Smooth muscle cell (in vitro differentiated cells): ENCODE data around the gene CEP20. TPM values are rescaled to one million over a fixed set of nuclear protein-coding genes. Genes with fewer than 3 reads are reported as not detected.
"Not testable (repeated sequence)": the region's sequence is repeated elsewhere in the genome, so short reads cannot be mapped to it uniquely, and the experiment has no call there.

Experiments
- DNase-seq: peaks from one replicate; lab custom pipeline; 2025; ENCODE audit not compliant: unreplicated experiment; lab: John Stamatoyannopoulos, UW
- H2AFZ ChIP-seq: fragments of 200-600 bp; sonication (generic); 2 replicates; pipeline ENCODE4 v1.6.0; 2016; ENCODE audit warnings: antibody characterized with exemption, low read depth, mild to moderate bottlenecking
- H3F3A ChIP-seq: fragments of 200-600 bp; sonication (generic); 2 replicates; pipeline ENCODE4 v1.6.0; 2017; ENCODE audit warnings: antibody characterized with exemption, low read depth
- H3K27ac ChIP-seq: fragments of 200-600 bp; sonication (generic); 2 replicates; pipeline ENCODE4 v1.5.1; 2016; ENCODE audit warnings: low read depth, mild to moderate bottlenecking
- H3K27me3 ChIP-seq: fragments of 200-600 bp; sonication (generic); 2 replicates; pipeline ENCODE4 v1.6.1; 2016; ENCODE audit warnings: low read depth, mild to moderate bottlenecking
- H3K36me3 ChIP-seq: fragments of 200-600 bp; sonication (generic); 2 replicates; pipeline ENCODE4 v1.5.1; 2016; ENCODE audit warnings: low read depth
- H3K4me1 ChIP-seq: fragments of 200-600 bp; sonication (generic); 2 replicates; pipeline ENCODE4 v1.5.1; 2016; ENCODE audit warnings: low read depth
- H3K4me2 ChIP-seq: fragments of 200-600 bp; sonication (generic); 2 replicates; pipeline ENCODE4 v1.6.0; 2016; ENCODE audit warnings: mild to moderate bottlenecking
- H3K4me3 ChIP-seq: fragments of 200-600 bp; sonication (generic); 2 replicates; pipeline ENCODE4 v1.5.1; 2016; ENCODE audit warnings: mild to moderate bottlenecking
- H3K79me2 ChIP-seq: fragments of 200-600 bp; sonication (generic); 2 replicates; pipeline ENCODE4 v1.6.0; 2016; ENCODE audit warnings: low read depth, mild to moderate bottlenecking
- H3K9ac ChIP-seq: fragments of 200-600 bp; sonication (generic); 2 replicates; pipeline ENCODE4 v1.6.0; 2016; ENCODE audit warnings: low read depth
- H3K9me3 ChIP-seq: fragments of 200-600 bp; sonication (generic); replicated peaks from 2 replicates; pipeline ENCODE4 v1.5.1; 2016; ENCODE audit warnings: low read depth
- H4K20me1 ChIP-seq: fragments of 200-600 bp; sonication (generic); 2 replicates; pipeline ENCODE4 v1.6.0; 2016; ENCODE audit warnings: low read depth
- WGBS: methylation state at CpG from one replicate; pipeline ENCODE4 v1.1.7; 2016; ENCODE audit warnings: low lambda C conversion rate; 5-methylcytosine and 5-hydroxymethylcytosine counted together
- polyA plus RNA-seq: library from polyadenylated mRNA; unstranded; fragments of >200 nt; fragmentation: Nextera tagmentation; extraction: Ambion mirVana; gene quantifications from 2 replicates; pipeline ENCODE4 v1.2.1, GENCODE V29; 2016
- total RNA-seq: library from RNA; depleted of rRNA; stranded (reverse); fragments of >200 nt; gene quantifications from 2 replicates; pipeline ENCODE4 v1.2.3, GENCODE V29; 2014
- TF ChIP-seq, protein P1 (sequence below): fragments of 200-600 bp; sonication (generic); IDR thresholded peaks from 2 replicates; pipeline ENCODE4 v1.5.1; 2017; ENCODE audit warnings: borderline replicate concordance, mild to moderate bottlenecking, antibody characterized with exemption; ENCODE audit not compliant: insufficient read depth, poor library complexity, severe bottlenecking

CEP20 gene
- total and polyA plus RNA-seq, 2 experiments from 2014 or later = 29.0 to 38.4 TPM

GRCh38 chr16:15846510-15846909 lies 41.9 kb downstream of the CEP20 start:
- peaks cover 62% of the 10 kb centered on the region for H3K27me3 ChIP-seq
- H3K4me3 ChIP-seq = no peak overlapping the region
- no peak overlapping the region for H3K27ac ChIP-seq
- H3K9ac ChIP-seq = no peak overlapping the region
- no peaks in the 10 kb centered on the region for H3K79me2 ChIP-seq
- H3K4me2 ChIP-seq = no peak overlapping the region
- no peaks in the 10 kb centered on the region for H3K36me3 ChIP-seq
- 93% methylated on average over 4 of the region's 4 CpGs for WGBS
- no peaks in the 10 kb centered on the region for H4K20me1 ChIP-seq
- no peak overlapping the region for H2AFZ ChIP-seq
- no peaks in the 10 kb centered on the region for H3K4me1 ChIP-seq
- H3K9me3 ChIP-seq = no peaks in the 10 kb centered on the region
- no peak for DNase-seq
- H3F3A ChIP-seq = no peaks in the 10 kb centered on the region
- TF ChIP-seq, protein P1, sequence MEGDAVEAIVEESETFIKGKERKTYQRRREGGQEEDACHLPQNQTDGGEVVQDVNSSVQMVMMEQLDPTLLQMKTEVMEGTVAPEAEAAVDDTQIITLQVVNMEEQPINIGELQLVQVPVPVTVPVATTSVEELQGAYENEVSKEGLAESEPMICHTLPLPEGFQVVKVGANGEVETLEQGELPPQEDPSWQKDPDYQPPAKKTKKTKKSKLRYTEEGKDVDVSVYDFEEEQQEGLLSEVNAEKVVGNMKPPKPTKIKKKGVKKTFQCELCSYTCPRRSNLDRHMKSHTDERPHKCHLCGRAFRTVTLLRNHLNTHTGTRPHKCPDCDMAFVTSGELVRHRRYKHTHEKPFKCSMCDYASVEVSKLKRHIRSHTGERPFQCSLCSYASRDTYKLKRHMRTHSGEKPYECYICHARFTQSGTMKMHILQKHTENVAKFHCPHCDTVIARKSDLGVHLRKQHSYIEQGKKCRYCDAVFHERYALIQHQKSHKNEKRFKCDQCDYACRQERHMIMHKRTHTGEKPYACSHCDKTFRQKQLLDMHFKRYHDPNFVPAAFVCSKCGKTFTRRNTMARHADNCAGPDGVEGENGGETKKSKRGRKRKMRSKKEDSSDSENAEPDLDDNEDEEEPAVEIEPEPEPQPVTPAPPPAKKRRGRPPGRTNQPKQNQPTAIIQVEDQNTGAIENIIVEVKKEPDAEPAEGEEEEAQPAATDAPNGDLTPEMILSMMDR = no peak

GRCh38 chr16:15843635-15844279 lies 44.6 kb downstream of the CEP20 start:
- H2AFZ ChIP-seq = no peak overlapping the region
- DNase-seq = no peak
- no peaks in the 10 kb centered on the region for H3K9me3 ChIP-seq
- no peak overlapping the region for H3K27ac ChIP-seq
- H3K36me3 ChIP-seq = no peaks in the 10 kb centered on the region
- no peaks in the 10 kb centered on the region for H3K79me2 ChIP-seq
- 90% methylated on average over 10 of the region's 10 CpGs for WGBS
- no peaks in the 10 kb centered on the region for H3F3A ChIP-seq
- H3K4me1 ChIP-seq = no peaks in the 10 kb centered on the region
- H3K4me3 ChIP-seq = no peak overlapping the region
- H3K4me2 ChIP-seq = no peak overlapping the region
- no peaks in the 10 kb centered on the region for H4K20me1 ChIP-seq
- no peak overlapping the region for H3K9ac ChIP-seq
- TF ChIP-seq, protein P1 = no peak
- peaks cover 58% of the 10 kb centered on the region for H3K27me3 ChIP-seq

GRCh38 chr16:15839204-15839603 lies 49.2 kb downstream of the CEP20 start:
- H3K27me3 ChIP-seq = peaks cover 34% of the 10 kb centered on the region
- 97% methylated on average over 8 of the region's 8 CpGs for WGBS
- H3K27ac ChIP-seq, H3K79me2 ChIP-seq, H2AFZ ChIP-seq, H3K36me3 ChIP-seq, H3K9me3 ChIP-seq, H3K4me2 ChIP-seq, DNase-seq, H3F3A ChIP-seq, H3K4me1 ChIP-seq, H3K9ac ChIP-seq, H3K4me3 ChIP-seq, H4K20me1 ChIP-seq: not testable (repeated sequence)

GRCh38 chr16:15837761-15838160 lies 50.6 kb downstream of the CEP20 start:
- DNase-seq = no peak
- no peaks in the 10 kb centered on the region for H3K9me3 ChIP-seq
- H3K36me3 ChIP-seq = no peaks in the 10 kb centered on the region
- no peaks in the 10 kb centered on the region for H4K20me1 ChIP-seq
- no peak overlapping the region for H2AFZ ChIP-seq
- H3K4me1 ChIP-seq = no peaks in the 10 kb centered on the region
- peaks cover 35% of the 10 kb centered on the region for H3K27me3 ChIP-seq
- TF ChIP-seq, protein P1 = no peak
- H3K9ac ChIP-seq = no peak overlapping the region
- 94% methylated on average over 11 of the region's 11 CpGs for WGBS
- no peak overlapping the region for H3K4me3 ChIP-seq
- no peak overlapping the region for H3K4me2 ChIP-seq
- H3F3A ChIP-seq = no peaks in the 10 kb centered on the region
- H3K27ac ChIP-seq = no peak overlapping the region
- H3K79me2 ChIP-seq = no peaks in the 10 kb centered on the region
